OCI-LY1 (cell line): ENCODE results near the gene KRTAP5-1.

Source experiments
- CTCF ChIP-seq: fragments of 200-600 bp; sonication (generic), shearing (Covaris generic); IDR thresholded peaks from 2 replicates; pipeline ENCODE4 v1.5.1; 2017; ENCODE audit warnings: mild to moderate bottlenecking, antibody characterized with exemption, low read length, moderate library complexity, mixed read lengths
- EZH2 ChIP-seq: fragments of 200-600 bp; sonication (generic), shearing (Covaris generic); IDR thresholded peaks from 2 replicates; pipeline ENCODE4 v1.8.0; 2017; ENCODE audit warnings: borderline replicate concordance, mixed run types, mild to moderate bottlenecking, antibody characterized with exemption, low read length, moderate library complexity, mixed read lengths

GRCh38 chr11:1564535-1565172 lies 20.4 kb downstream of the KRTAP5-1 start:
- no peak for TF ChIP-seq CTCF
- no peak for TF ChIP-seq EZH2
